Adrenal gland (tissue), 5 donors: ENCODE data around the gene RHBDL3.

ENCODE experiments used
- CTCF ChIP-seq, 6 experiments: fragments of 450-650 bp in 4 of 6; fragments of 200-600 bp in 2 of 6; sonication (generic) in 1 of 6; IDR thresholded peaks; 1 replicate in 5 of 6; 2 replicates in 1 of 6; pipeline versions ENCODE4 v1.5.1 to v1.8.0; 2016 to 2021; ENCODE audit warnings: antibody characterized with exemption in 6 of 6, mild to moderate bottlenecking in 2 of 6, moderate library complexity in 1 of 6
- POLR2A ChIP-seq, 2 donors: fragments of 450-650 bp; IDR thresholded peaks; one replicate each; pipeline ENCODE4 v1.6.1; 2017; ENCODE audit warnings: antibody characterized with exemption in 2 of 2, mild to moderate bottlenecking in 2 of 2, moderate library complexity in 1 of 2
- donor health status: DM: no; HTN: no; CAD: no.

DNA sequence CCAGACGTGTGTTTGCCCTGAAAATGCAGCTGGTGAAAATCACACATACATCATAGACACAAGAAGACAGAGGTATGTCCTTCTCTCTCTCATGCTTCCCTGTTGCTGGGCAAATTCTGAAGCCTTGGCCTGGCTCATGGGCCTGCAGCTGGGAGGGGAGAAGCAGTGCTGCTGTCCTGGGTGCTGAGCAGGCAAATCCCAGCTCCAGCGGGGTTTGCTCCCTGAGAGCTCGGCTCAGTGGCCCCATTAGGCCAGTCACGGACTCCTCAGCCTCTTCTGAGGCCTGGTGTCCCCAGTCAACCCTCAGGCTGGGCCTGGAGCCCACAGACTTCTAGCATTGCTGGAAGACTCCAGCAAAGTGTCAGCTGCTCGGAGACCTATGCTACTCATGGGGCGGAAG, 11.7 kb downstream of the RHBDL3 start:
- no peak for TF ChIP-seq CTCF (IDR thresholded peaks at IDR 0.05)
- TF ChIP-seq POLR2A (IDR thresholded peaks at IDR 0.05), result no peak
